Omental fat pad (tissue), 4 donors: ENCODE measurements around the gene ERP27. TPM values are rescaled to one million over a fixed set of nuclear protein-coding genes. Genes with fewer than 3 reads are reported as not detected.

Source experiments
- ATAC-seq: fragments of 150-250 bp; one replicate; pipeline ENCODE4 v1.9.1; 2016; ENCODE audit warnings: mild to moderate bottlenecking, moderate library complexity; ENCODE audit not compliant: low FRiP score
- DNase-seq: peaks from one replicate; pipeline ENCODE4 v3.0.0-alpha.2; 2019; ENCODE audit warnings: low spot score
- CTCF ChIP-seq, 3 donors: fragments of 450-650 bp; IDR thresholded peaks; one replicate each; pipeline ENCODE4 v1.5.1; 2016 to 2017; ENCODE audit warnings: antibody characterized with exemption in 3 of 3, mild to moderate bottlenecking in 3 of 3, moderate library complexity in 2 of 3
- total RNA-seq, 4 donors: library from RNA; depleted of rRNA; stranded (reverse); fragments of >200 nt; gene quantifications; one replicate each; pipeline ENCODE4 v1.1.0, GENCODE V29; 2016

The ERP27 gene
- total RNA-seq, 4 donors from 2014 or later = 0.56 to 0.60 TPM; not detected in 2

DNA sequence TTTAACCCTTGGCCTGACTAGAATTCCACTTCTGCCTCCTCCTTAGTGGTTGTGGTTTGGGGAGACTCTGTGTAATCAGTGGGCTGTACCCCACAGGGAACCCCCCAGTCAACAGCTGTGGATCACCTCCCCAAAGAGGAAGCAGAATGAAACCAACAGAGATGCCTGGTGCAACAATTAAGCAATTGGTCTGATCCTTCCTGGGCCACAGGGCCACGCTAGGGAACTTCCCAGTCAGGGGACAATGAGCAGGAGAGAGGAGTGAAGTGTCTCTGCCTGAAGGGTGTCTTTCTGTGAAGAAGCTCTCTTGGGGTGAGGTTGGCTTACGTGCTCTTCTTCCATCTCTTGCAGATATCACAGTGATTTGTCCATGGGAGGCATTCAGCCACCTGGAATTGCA lies 42.7 kb upstream of the ERP27 start:
- no peak for DNase-seq
- no peak for ATAC-seq
- no peak for TF ChIP-seq CTCF (IDR thresholded peaks at IDR 0.05)

GRCh38 chr12:14979468-14979867 lies 41.1 kb upstream of the ERP27 start:
- DNase-seq = no peak
- TF ChIP-seq CTCF (IDR thresholded peaks at IDR 0.05) = no peak
- no peak for ATAC-seq

DNA sequence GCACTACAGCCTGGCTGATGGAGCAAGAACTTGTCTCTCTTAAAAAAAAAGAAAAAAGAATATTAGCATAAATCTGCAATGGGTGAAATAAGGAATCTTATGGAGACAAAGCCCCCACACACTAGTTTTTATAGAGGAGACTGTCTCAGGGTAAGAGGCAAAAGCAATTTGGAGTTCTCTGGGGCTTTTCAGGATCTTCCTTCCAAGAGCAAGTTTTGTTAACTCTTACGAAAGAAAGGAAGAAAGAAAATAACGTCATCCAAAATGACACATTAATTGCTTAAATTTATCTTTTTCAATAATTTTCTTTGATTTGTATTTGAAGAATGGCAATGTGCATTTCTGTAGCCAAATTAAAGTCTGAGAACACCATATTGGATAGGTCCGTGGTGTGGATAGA lies 38.3 kb upstream of the ERP27 start:
- no peak for TF ChIP-seq CTCF (IDR thresholded peaks at IDR 0.05)
- DNase-seq (no peak), ATAC-seq (no peak)

GRCh38 chr12:14975457-14975856 lies 37.1 kb upstream of the ERP27 start:
- no peak for ATAC-seq
- DNase-seq = no peak
- TF ChIP-seq CTCF (IDR thresholded peaks at IDR 0.05) = no peak

- no peak for TF ChIP-seq CTCF (IDR thresholded peaks at IDR 0.05)
- ATAC-seq = no peak
- DNase-seq = no peak
These were observed 36.3 kb upstream of the ERP27 start for GRCh38 chr12:14974633-14975032.

- TF ChIP-seq CTCF (IDR thresholded peaks at IDR 0.05) = no peak
- ATAC-seq (no peak), DNase-seq (no peak)
These were observed 34.5 kb upstream of the ERP27 start, which contains the start of gene PDE6H for GRCh38 chr12:14972816-14973215. Gene PDE6H, plus strand, starts transcription at chr12:14973042. Its CDS starts 4,971 bp downstream, at chr12:14978013.

DNA sequence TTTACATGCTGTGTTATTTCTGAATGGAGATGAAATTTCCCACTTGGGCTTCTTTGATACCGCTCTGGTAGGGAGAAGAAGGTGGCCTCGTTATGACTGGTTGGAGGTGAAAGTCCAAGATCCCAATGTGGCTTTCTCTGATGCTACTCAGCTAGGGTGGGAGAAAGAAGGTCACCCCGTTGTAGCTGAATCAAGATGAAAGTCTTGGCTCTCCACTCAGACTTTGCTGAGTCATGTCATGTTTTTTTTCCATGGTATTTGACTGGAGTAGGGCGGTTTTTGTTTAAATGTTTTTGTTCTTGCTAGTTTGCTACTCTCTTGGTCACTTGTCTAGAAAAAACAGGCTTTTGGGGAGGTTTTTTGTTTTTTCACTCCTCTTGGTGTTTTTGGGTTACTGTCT lies 32.1 kb upstream of the ERP27 start:
- DNase-seq = no peak
- ATAC-seq = no peak
- no peak for TF ChIP-seq CTCF (IDR thresholded peaks at IDR 0.05)
